Activated T-cell treated with anti-CD3 and anti-CD28 coated beads, Interleukin-2, amount 50 U/mL, for 24 hours (primary cell): Measurements from ENCODE around the gene ADAMTS9.

Source experiments
- DNase-seq: peaks from one replicate; pipeline ENCODE4 v3.0.0-alpha.2; 2020
- H3K27ac Mint-ChIP-seq: 2 replicates; pipeline ENCODE4 v1.8.0; 2020; ENCODE audit warnings: mild to moderate bottlenecking, mixed read lengths
- H3K27me3 Mint-ChIP-seq: 2 replicates; pipeline ENCODE4 v1.8.0; 2020; ENCODE audit warnings: mixed read lengths
- H3K36me3 Mint-ChIP-seq: 2 replicates; pipeline ENCODE4 v1.8.0; 2020; ENCODE audit warnings: low read depth, mixed read lengths
- H3K4me1 Mint-ChIP-seq: 2 replicates; pipeline ENCODE4 v1.8.0; 2020; ENCODE audit warnings: low read depth, mixed read lengths
- H3K4me3 Mint-ChIP-seq: 2 replicates; pipeline ENCODE4 v1.8.0; 2020; ENCODE audit warnings: mild to moderate bottlenecking, moderate library complexity, mixed read lengths
- H3K9me3 Mint-ChIP-seq: 2 replicates; pipeline ENCODE4 v1.8.0; 2020; ENCODE audit warnings: mixed read lengths

Gene ADAMTS9

GRCh38 chr3:64604313-64604712, 83.5 kb downstream of the ADAMTS9 start:
- DNase-seq, result no peak
- Mint-ChIP-seq H3K27me3 (no peaks in the 10 kb centered on the region), H3K4me3 (no peak overlapping the region), H3K9me3 (no peaks in the 10 kb centered on the region), H3K4me1 (no peaks in the 10 kb centered on the region), H3K27ac (no peak overlapping the region), H3K36me3 (no peaks in the 10 kb centered on the region)

DNA sequence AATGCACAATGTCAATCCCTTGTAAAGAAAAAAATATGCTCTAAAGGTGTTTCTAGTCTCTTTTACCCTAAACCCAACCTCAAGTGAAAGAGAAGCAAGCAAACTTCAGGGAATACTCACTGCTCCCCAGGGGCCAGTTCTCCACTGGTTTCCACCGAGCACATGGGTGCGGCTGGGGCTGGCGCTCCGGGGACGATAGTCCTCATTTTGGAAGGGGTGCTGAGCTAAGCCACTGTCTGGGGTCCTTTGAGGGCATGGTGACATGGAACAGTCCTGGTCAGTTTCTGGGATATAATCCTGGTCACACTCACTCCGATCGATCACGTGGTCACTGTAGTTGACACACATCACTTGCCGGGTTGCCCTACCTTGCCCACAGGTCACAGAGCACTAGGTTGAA, 86.0 kb downstream of the ADAMTS9 start:
- H3K4me3 Mint-ChIP-seq, result no peak overlapping the region
- H3K27ac Mint-ChIP-seq, result no peak overlapping the region
- no peak for DNase-seq
- H3K4me1 Mint-ChIP-seq, result no peaks in the 10 kb centered on the region
- H3K9me3 Mint-ChIP-seq, result no peaks in the 10 kb centered on the region
- no peaks in the 10 kb centered on the region for H3K36me3 Mint-ChIP-seq
- no peaks in the 10 kb centered on the region for H3K27me3 Mint-ChIP-seq

- no peaks in the 10 kb centered on the region for H3K27me3 Mint-ChIP-seq
- H3K27ac Mint-ChIP-seq, result no peak overlapping the region
- H3K4me1 Mint-ChIP-seq, result no peaks in the 10 kb centered on the region
- H3K9me3 Mint-ChIP-seq, result no peaks in the 10 kb centered on the region
- no peaks in the 10 kb centered on the region for H3K36me3 Mint-ChIP-seq
- no peak for DNase-seq
- H3K4me3 Mint-ChIP-seq, result no peak overlapping the region
Observed at GRCh38 chr3:64600246-64600950, 87.4 kb downstream of the ADAMTS9 start.

DNA sequence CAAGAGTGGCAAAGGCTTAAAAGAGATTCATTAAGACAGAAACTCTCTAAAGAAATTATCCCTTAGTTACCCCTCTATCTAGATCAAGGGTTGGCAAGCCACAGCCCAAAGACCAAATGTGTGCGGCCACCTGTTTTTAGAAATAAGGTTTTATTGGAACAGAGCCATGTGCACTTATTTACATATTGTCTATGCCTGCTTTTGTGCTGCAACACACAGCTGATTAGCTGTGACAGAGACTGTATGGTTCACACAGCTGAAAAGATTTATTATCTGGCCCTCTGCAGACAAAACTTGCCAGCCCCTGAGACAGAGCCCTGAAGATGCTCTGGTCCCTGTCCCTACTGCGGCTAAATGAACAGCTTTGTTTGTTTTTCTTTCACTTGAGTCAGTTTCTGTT, 88.1 kb downstream of the ADAMTS9 start:
- Mint-ChIP-seq H3K4me1 (no peaks in the 10 kb centered on the region), H3K4me3 (no peak overlapping the region), H3K27ac (no peak overlapping the region), H3K36me3 (no peaks in the 10 kb centered on the region), H3K27me3 (no peaks in the 10 kb centered on the region), H3K9me3 (no peaks in the 10 kb centered on the region)
- DNase-seq, result no peak

GRCh38 chr3:64595253-64595694, 92.5 kb downstream of the ADAMTS9 start:
- no peak overlapping the region for H3K4me3 Mint-ChIP-seq
- no peak for DNase-seq
- H3K36me3 Mint-ChIP-seq, result no peaks in the 10 kb centered on the region
- H3K27ac Mint-ChIP-seq, result no peak overlapping the region
- no peaks in the 10 kb centered on the region for H3K4me1 Mint-ChIP-seq
- H3K9me3 Mint-ChIP-seq, result no peaks in the 10 kb centered on the region
- no peaks in the 10 kb centered on the region for H3K27me3 Mint-ChIP-seq

GRCh38 chr3:64594134-64594533, 93.7 kb downstream of the ADAMTS9 start:
- Mint-ChIP-seq H3K27me3 (no peaks in the 10 kb centered on the region), H3K36me3 (no peaks in the 10 kb centered on the region), H3K4me1 (no peaks in the 10 kb centered on the region), H3K4me3 (no peak overlapping the region), H3K9me3 (no peaks in the 10 kb centered on the region), H3K27ac (no peak overlapping the region)
- DNase-seq, result no peak

GRCh38 chr3:64593350-64593749, 94.5 kb downstream of the ADAMTS9 start:
- Mint-ChIP-seq H3K4me1 (no peaks in the 10 kb centered on the region), H3K4me3 (no peak overlapping the region), H3K36me3 (no peaks in the 10 kb centered on the region), H3K27ac (no peak overlapping the region), H3K9me3 (no peaks in the 10 kb centered on the region), H3K27me3 (peaks cover 2% of the 10 kb centered on the region)
- DNase-seq, result no peak

DNA sequence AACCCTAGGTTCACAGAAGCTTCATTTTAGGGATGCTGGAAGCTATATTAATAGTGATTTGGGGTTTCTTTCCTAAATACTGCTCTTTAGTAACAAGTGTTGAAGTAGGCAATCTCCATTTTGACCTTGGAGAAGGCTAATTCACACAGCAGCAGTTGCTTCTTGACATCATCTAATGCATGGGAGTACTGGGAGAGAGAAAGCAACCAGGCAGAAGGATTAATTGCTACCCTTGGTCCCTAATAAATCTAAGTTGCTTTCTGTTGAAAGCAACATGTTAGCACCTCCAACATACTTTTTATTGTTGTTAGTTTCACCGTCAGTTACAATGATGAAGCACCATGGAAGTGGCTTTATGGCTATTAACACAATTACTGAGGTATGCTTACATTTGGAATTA, 96.2 kb downstream of the ADAMTS9 start:
- no peaks in the 10 kb centered on the region for H3K4me1 Mint-ChIP-seq
- no peaks in the 10 kb centered on the region for H3K9me3 Mint-ChIP-seq
- H3K27me3 Mint-ChIP-seq, result peaks cover 2% of the 10 kb centered on the region
- no peak for DNase-seq
- no peaks in the 10 kb centered on the region for H3K36me3 Mint-ChIP-seq
- H3K27ac Mint-ChIP-seq, result no peak overlapping the region
- no peak overlapping the region for H3K4me3 Mint-ChIP-seq

DNA sequence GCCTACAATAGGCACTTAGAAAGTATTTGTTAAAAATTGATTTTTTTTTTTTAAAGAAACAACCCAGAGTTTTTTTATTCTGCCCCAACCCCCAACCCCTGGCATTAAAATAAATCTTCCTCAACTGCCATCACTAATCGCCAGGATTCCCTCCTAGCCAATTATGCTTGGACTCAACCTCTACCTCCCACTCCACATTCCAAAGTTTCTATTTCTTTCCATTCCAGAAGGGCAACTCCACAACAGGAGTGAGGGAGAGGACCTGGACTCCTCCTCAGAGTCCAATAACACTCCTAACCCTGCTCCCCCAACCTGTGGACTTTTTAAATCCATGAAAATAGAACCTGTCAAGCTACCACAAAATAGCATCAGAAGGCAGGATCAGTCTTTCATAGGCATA, 99.4 kb downstream of the ADAMTS9 start:
- Mint-ChIP-seq H3K27ac (no peak overlapping the region), H3K4me1 (no peaks in the 10 kb centered on the region), H3K9me3 (no peaks in the 10 kb centered on the region), H3K27me3 (peaks cover 5% of the 10 kb centered on the region), H3K36me3 (no peaks in the 10 kb centered on the region), H3K4me3 (no peak overlapping the region)
- no peak for DNase-seq

GRCh38 chr3:64586952-64587351, 100.8 kb downstream of the ADAMTS9 start:
- Mint-ChIP-seq H3K4me3 (no peak overlapping the region), H3K4me1 (no peaks in the 10 kb centered on the region), H3K36me3 (no peaks in the 10 kb centered on the region), H3K9me3 (no peaks in the 10 kb centered on the region), H3K27me3 (peaks cover 5% of the 10 kb centered on the region), H3K27ac (no peak overlapping the region)
- DNase-seq, result no peak

DNA sequence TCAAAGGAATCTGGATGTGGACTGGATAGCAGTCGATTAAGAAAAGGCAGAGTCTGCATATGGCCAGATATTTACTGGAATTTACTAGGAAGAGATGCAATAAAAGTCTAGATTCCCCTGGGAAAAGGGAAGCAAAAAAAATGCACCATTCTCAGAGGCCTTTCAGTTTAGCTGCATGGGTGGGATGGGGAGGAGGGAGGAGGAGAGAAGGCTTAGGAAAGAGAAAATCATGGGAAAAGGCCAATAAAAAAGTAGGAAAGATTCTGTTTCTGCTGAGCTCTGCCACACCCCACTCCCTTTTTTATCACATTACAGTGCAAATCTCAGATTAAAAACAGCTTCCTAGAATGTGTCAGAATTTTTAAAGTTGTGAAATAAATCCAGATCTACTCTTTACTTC, 103.6 kb downstream of the ADAMTS9 start:
- DNase-seq, result no peak
- no peaks in the 10 kb centered on the region for H3K9me3 Mint-ChIP-seq
- no peak overlapping the region for H3K4me3 Mint-ChIP-seq
- H3K36me3 Mint-ChIP-seq, result no peaks in the 10 kb centered on the region
- no peaks in the 10 kb centered on the region for H3K4me1 Mint-ChIP-seq
- peaks cover 5% of the 10 kb centered on the region for H3K27me3 Mint-ChIP-seq
- H3K27ac Mint-ChIP-seq, result no peak overlapping the region

- no peaks in the 10 kb centered on the region for H3K36me3 Mint-ChIP-seq
- no peaks in the 10 kb centered on the region for H3K9me3 Mint-ChIP-seq
- DNase-seq, result no peak
- no peaks in the 10 kb centered on the region for H3K4me1 Mint-ChIP-seq
- no peaks in the 10 kb centered on the region for H3K27me3 Mint-ChIP-seq
- H3K4me3 Mint-ChIP-seq, result no peak overlapping the region
- no peak overlapping the region for H3K27ac Mint-ChIP-seq
Observed at GRCh38 chr3:64578797-64579196, 109.0 kb downstream of the ADAMTS9 start.

GRCh38 chr3:64578062-64578770, 109.6 kb downstream of the ADAMTS9 start:
- Mint-ChIP-seq H3K27ac (no peak overlapping the region), H3K27me3 (no peaks in the 10 kb centered on the region), H3K36me3 (no peaks in the 10 kb centered on the region), H3K9me3 (no peaks in the 10 kb centered on the region), H3K4me1 (no peaks in the 10 kb centered on the region), H3K4me3 (no peak overlapping the region)
- no peak for DNase-seq

GRCh38 chr3:64576211-64576775, 111.5 kb downstream of the ADAMTS9 start:
- no peaks in the 10 kb centered on the region for H3K4me1 Mint-ChIP-seq
- no peaks in the 10 kb centered on the region for H3K36me3 Mint-ChIP-seq
- H3K4me3 Mint-ChIP-seq, result no peak overlapping the region
- H3K9me3 Mint-ChIP-seq, result no peaks in the 10 kb centered on the region
- no peak overlapping the region for H3K27ac Mint-ChIP-seq
- no peaks in the 10 kb centered on the region for H3K27me3 Mint-ChIP-seq
- DNase-seq, result no peak

DNA sequence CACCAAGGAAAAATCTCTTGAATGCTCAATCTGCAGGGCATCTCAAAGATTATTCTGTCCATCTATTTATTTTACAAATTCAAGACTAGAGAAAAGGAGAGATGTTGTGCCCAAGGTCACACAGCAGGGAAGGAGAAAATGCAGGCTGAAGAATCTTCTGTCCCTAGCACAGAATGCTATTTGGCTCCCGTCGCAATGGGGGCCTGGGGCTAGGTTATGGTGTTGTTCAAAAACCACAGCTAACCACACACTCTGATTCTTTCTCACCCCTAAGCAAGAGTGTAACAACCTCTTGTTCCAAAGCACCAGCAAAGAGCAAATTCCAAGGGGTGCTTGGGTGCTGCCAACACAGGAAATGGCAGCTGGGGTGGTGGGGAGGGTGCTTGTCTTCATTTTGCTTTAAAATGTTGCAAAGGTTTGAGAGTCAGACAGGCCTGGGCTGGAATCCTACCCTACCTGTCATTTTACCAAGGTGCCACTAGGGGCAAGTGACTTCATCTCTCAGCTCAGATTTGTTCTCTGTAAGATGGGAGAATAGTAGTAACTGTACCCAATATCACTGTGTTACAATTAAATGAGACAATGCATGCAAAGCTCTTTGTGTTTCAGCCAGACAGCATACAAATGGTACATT, 112.5 kb downstream of the ADAMTS9 start:
- no peak overlapping the region for H3K4me3 Mint-ChIP-seq
- H3K36me3 Mint-ChIP-seq, result no peaks in the 10 kb centered on the region
- no peaks in the 10 kb centered on the region for H3K9me3 Mint-ChIP-seq
- no peaks in the 10 kb centered on the region for H3K27me3 Mint-ChIP-seq
- H3K4me1 Mint-ChIP-seq, result no peaks in the 10 kb centered on the region
- H3K27ac Mint-ChIP-seq, result no peak overlapping the region
- no peak for DNase-seq
